H1 (cell line): ENCODE measurements around the gene RRAD. TPM values are rescaled to one million over a fixed set of nuclear protein-coding genes. Genes with fewer than 3 reads are reported as not detected.

Source experiments
- BRCA1 ChIP-seq: IDR thresholded peaks from 2 replicates; pipeline ENCODE4 v1.6.1; 2012; ENCODE audit warnings: low read depth, low read length, improper control_type of control experiment
- GABPA ChIP-seq: IDR thresholded peaks from 2 replicates; pipeline ENCODE4 v1.6.1; 2011; ENCODE audit warnings: mild to moderate bottlenecking, low read length, moderate library complexity, borderline replicate concordance; ENCODE audit not compliant: insufficient read depth
- NANOG ChIP-seq: IDR thresholded peaks from 2 replicates; pipeline ENCODE4 v1.6.1; 2011; ENCODE audit warnings: low read length, low read depth, mild to moderate bottlenecking, inconsistent platforms; ENCODE audit not compliant: insufficient read depth, poor library complexity, severe bottlenecking
- POU5F1 ChIP-seq: IDR thresholded peaks from 2 replicates; pipeline ENCODE4 v1.6.1; 2011; ENCODE audit warnings: low read depth, mild to moderate bottlenecking, low read length, moderate library complexity
- ZNF274 ChIP-seq: IDR thresholded peaks from 2 replicates; pipeline ENCODE4 v1.7.0; 2012; ENCODE audit warnings: low read length, borderline replicate concordance; ENCODE audit errors: extremely low read depth
- polyA plus RNA-seq, 7 experiments: library from polyadenylated mRNA; depleted of rRNA in 3 of 7; stranded (reverse) in 5 of 7; unstranded in 2 of 7; fragments of >200 nt in 5 of 7; fragments of 200-250 nt in 2 of 7; gene quantifications; 1 replicate in 5 of 7; 2 replicates in 1 of 7; 4 replicates in 1 of 7; pipeline versions ENCODE4 v1.2.1 to v1.2.3, GENCODE V29; 2011 to 2013; ENCODE audit warnings: missing spikeins in 2 of 7, mixed read lengths in 2 of 7
- total RNA-seq: library from RNA; stranded (reverse); fragmentation: NEBNext Ultra II Directional; extraction: Animal tissue kit (Norgen Biotek cat#: 25700); gene quantifications from 2 replicates; pipeline ENCODE4 v1.2.1, GENCODE V29; 2021

RRAD gene
- total and polyA plus RNA-seq, 2 of the 8 experiments (the other 6 are each of a cell fraction or from before 2014, with no cell fraction given) = 0.17 TPM; not detected in 1

DNA sequence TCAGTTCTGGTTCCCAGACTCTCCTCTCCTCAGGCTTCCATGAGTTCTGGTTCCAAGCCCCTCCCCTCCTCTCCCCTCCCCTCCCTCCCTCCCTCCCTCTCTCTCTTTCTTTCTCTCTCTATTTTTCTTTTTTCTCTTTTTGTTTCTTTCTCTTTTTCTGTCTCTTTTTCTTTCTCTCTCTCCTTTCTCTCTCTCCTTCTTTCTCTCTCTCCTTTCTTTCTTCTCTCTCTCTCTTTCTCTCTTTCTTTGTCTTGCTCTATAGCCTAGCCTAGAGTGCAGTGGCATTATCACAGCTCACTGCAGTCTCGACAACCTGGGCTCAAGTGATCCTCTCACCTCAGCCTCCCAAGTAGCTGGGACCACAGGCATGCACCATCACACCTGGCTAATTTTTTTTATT, 34.9 kb upstream of the RRAD start (continued):
- no peak for TF ChIP-seq POU5F1
- TF ChIP-seq NANOG = no peak
- no peak for TF ChIP-seq GABPA
- TF ChIP-seq BRCA1 = no peak
- TF ChIP-seq ZNF274 = no peak
